Activated CD8-positive, alpha-beta memory T cell treated with anti-CD3 and anti-CD28 coated beads, Interleukin-2, amount 50 U/mL, for 1 hour (primary cell): ENCODE results near the gene LAMA5.
"Not testable (repeated sequence)": the region's sequence is repeated elsewhere in the genome, so short reads cannot be mapped to it uniquely, and the experiment has no call there.

Experiments used
- DNase-seq: peaks from one replicate; pipeline ENCODE4 v3.0.0-alpha.2; 2020; ENCODE audit errors: extremely low read depth

LAMA5 gene

GRCh38 chr20:62390317-62391164 is 23.4 kb upstream of the LAMA5 start:
- DNase-seq, result no peak

- no peak for DNase-seq
Measured at GRCh38 chr20:62389601-62390087, 22.5 kb upstream of the LAMA5 start.

- no peak for DNase-seq
Measured at GRCh38 chr20:62388839-62389600, 21.9 kb upstream of the LAMA5 start.

- DNase-seq, result no peak
Measured at GRCh38 chr20:62387933-62388635, 21.0 kb upstream of the LAMA5 start.

GRCh38 chr20:62387219-62387913 is 20.3 kb upstream of the LAMA5 start:
- no peak for DNase-seq

- DNase-seq, result peak; percentile 82
Measured at GRCh38 chr20:62386383-62387218, 19.5 kb upstream of the LAMA5 start, which contains the start of gene RPS21. Gene RPS21 (plus strand): TSS chr20:62387103. CDS start chr20:62387339, 236 bp downstream.

- DNase-seq, result peak; percentile 25
Measured at GRCh38 chr20:62382306-62383198, 15.4 kb upstream of the LAMA5 start.

GRCh38 chr20:62381842-62382241 is 14.7 kb upstream of the LAMA5 start:
- DNase-seq, result no peak

- DNase-seq, result no peak
Measured at GRCh38 chr20:62381202-62381797, 14.2 kb upstream of the LAMA5 start.

- DNase-seq, result no peak
Measured at GRCh38 chr20:62378215-62378614, 11.1 kb upstream of the LAMA5 start.

GRCh38 chr20:62377615-62378178 is 10.6 kb upstream of the LAMA5 start:
- no peak for DNase-seq

GRCh38 chr20:62377064-62377461 is 10.0 kb upstream of the LAMA5 start:
- no peak for DNase-seq

- DNase-seq, result no peak
Measured at GRCh38 chr20:62376112-62377063, 9.3 kb upstream of the LAMA5 start.

- no peak for DNase-seq
Measured at GRCh38 chr20:62374331-62375152, 7.4 kb upstream of the LAMA5 start.

- DNase-seq, result not testable (repeated sequence)
Measured at GRCh38 chr20:62373631-62374179, 6.6 kb upstream of the LAMA5 start.
